HG03558 (cell line): ENCODE data around the gene HOXD10.

Experiments
- ATAC-seq: cut with Tn5 transposase; IDR thresholded peaks from one replicate; pipeline ENCODE4 v1.9.1; 2021; ENCODE audit warnings: moderate number of reproducible peaks; ENCODE audit not compliant: unreplicated experiment; ENCODE audit errors: extremely low read depth

The HOXD10 gene

GRCh38 chr2:176082525-176082823 is 34.1 kb upstream of the HOXD10 start:
- no peak for ATAC-seq

DNA sequence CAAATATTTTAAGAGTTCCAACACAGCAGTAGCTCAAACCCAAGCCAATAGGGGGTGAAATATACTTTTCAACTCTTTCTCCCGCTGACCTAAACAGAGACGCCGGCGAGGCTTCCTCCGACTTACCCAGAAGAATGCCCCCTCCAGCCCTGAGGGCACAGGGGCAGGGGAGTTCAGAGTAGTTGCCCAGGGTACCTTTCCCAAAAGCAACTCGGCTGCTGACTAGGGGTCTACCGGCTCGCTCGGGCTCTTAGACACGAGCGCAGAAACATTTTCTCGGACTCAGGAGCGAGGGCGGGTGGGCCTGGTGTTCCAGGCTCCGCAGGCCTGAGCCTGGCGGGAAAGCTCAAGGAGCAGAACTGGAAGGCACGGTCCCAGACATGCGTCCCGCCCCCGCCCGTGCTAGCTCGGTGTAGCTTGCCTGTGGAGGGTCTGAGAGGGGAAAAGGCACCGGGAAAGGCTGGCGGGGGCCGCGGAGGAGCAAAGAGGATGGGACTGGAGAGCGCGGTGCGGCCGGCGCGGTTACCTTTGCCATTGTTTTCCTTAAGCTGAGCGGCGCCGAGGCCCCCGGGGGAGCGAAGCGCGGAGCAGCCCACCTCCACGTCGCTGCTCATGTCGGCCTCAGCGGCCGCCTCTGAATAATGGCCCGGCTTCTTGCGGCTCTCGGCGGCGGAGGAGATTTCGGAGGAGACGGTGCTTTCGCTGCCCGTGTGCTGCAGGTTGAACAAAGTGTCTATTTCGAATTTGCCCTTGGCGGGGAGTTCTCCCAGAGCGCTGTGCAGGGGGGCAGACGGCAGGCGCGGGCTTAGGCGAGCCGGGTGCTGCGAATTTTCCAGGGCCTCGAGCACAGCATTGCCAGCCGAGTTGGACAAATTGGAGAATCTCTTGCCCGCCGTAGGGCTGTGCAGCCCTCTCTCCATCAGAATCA is 33.5 kb upstream of the HOXD10 start:
- ATAC-seq, result no peak

- ATAC-seq, result no peak
Measured at GRCh38 chr2:176083796-176084261, 32.7 kb upstream of the HOXD10 start, which contains the start of gene EVX2. Gene EVX2, minus strand, starts transcription at chr2:176083962. Its CDS starts 186 bp downstream, at chr2:176083776.

DNA sequence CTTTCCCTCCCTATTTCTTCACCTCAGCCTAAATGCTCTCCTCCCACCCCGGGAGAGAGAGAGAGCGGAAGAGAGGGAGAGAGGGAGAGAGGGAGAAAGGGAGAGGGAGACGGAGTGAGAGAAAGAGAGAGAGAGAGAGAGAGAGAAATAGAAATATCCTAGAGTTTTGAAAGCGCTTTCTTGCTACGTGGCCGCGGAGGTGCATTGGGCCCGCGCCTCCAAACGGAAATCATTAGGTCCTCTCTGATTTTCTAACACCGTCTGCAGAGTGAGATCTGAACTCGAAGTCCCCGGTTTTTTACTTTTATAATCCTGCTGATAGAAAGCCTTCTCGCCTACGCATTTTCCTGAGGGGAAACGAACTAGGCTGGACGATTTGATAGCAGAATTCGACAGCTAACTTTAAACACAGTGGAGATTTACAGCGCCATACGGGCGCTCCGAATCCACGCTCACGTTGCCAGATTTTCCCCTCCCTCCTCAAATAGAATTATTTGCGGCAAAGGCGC is 31.9 kb upstream of the HOXD10 start:
- ATAC-seq, result no peak

- ATAC-seq, result no peak
Measured at GRCh38 chr2:176085120-176085788, 31.3 kb upstream of the HOXD10 start.

GRCh38 chr2:176085861-176086771 is 30.5 kb upstream of the HOXD10 start:
- no peak for ATAC-seq

GRCh38 chr2:176087330-176088047 is 29.1 kb upstream of the HOXD10 start:
- ATAC-seq, result no peak

DNA sequence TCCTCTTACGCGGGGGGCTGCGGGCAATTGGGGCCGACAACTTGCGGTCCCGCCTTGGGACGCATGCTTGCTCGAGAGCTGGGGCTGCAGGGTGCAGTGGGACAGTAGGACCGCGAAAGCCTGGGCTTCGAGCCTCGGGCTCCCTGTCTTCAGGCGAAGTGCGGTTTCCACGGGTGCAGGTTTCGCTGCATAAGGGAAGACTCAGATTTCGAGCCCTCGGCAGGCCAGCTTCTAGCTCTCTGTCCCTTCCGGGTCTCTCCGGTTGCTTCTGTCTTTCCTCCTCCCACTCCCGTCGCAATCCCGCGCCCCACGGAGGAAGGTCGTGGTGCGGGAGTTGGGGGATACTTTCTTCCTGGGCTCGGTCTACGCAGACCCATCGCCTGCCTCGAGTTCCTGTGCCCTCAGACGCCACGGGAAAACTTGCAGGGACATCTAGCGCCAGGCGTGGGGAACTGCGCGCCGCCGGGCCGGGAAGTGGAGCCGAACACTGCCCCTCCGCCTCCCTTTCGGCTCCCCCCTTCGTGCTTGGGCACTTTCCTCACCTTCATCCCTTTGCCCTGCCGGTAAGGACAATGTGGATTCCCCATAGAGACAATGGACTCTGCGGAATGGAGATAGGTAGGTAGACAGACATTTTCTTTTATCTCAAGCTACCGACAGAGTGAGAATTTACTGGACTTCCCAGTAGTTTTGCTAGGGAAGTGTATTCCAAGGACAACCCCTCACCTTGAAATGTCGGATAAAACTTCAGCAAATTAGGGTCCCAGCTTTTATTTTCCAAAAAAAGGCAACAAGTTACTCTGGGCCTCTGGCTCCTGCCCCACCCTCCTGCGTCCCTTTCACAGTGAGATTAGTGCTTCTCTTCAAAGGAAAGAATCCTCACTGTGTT is 28.3 kb upstream of the HOXD10 start:
- ATAC-seq, result no peak

GRCh38 chr2:176088937-176089842 is 27.4 kb upstream of the HOXD10 start:
- no peak for ATAC-seq

GRCh38 chr2:176089843-176090395 is 26.7 kb upstream of the HOXD10 start:
- ATAC-seq, result no peak

- no peak for ATAC-seq
Measured at GRCh38 chr2:176090862-176091261, 25.7 kb upstream of the HOXD10 start.

- ATAC-seq, result no peak
Measured at GRCh38 chr2:176091329-176092258, 25.0 kb upstream of the HOXD10 start.

DNA sequence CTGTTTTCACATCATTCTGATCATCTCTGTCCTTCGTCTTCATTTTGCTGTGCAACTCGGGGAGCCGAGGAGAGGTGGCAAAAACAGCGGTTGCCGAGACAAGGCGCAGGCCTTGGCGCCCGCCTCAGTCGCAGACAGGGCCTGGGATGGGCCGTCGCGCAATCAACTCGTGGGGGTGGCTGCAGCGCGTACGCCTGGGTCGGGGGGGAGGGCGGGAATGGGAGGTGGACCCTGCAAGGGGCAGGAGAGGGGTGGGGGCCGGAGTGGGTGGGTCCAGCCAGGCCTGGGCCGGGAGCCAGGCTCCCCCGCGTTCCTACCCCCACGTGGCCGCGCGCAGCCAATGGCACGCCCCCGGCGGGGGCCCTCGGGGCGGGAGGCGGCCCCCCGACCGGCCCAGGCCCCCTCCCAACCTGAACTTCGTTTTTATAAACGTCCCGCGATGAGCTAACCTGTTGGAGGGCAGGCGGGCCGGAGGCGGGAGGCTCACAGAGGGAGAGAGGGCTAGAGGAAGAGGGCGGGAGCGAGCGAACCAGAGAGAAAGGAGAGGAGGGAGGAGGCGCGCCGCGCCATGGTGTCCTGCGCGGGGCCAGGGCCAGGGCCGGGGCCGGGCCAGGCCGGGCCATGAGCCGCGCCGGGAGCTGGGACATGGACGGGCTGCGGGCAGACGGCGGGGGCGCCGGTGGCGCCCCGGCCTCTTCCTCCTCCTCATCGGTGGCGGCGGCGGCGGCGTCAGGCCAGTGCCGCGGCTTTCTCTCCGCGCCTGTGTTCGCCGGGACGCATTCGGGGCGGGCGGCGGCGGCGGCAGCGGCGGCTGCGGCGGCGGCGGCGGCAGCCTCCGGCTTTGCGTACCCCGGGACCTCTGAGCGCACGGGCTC is 24.1 kb upstream of the HOXD10 start, which contains the start of gene HOXD13:
HOXD13 (plus strand) TSS at position 452 of the 875 bp plus-strand sequence; CDS start at position 622, 170 bp downstream.
- no peak for ATAC-seq

GRCh38 chr2:176093145-176093897 is 23.3 kb upstream of the HOXD10 start:
- no peak for ATAC-seq

DNA sequence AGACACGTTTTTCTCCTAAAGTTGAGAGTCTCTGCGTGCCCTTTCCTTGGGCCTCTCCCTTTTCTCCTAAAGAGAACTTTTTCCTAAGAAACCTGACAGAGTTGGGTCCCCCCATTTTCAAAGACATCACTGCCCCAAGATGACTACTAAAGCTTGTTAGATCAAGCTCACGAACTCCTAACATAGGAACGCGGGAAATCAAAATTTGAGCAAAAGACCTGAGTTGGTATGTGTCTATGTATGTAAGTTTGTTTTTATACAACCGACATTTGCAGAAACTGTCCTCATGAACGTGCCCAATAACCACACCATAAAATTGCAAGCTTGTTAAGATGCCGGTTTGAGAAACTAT is 22.7 kb upstream of the HOXD10 start:
- no peak for ATAC-seq
